Measurements from ENCODE around the gene PREP.
"Not testable (repeated sequence)": the region's sequence is repeated elsewhere in the genome, so short reads cannot be mapped to it uniquely, and the experiment has no call there.

Gene PREP

DNA sequence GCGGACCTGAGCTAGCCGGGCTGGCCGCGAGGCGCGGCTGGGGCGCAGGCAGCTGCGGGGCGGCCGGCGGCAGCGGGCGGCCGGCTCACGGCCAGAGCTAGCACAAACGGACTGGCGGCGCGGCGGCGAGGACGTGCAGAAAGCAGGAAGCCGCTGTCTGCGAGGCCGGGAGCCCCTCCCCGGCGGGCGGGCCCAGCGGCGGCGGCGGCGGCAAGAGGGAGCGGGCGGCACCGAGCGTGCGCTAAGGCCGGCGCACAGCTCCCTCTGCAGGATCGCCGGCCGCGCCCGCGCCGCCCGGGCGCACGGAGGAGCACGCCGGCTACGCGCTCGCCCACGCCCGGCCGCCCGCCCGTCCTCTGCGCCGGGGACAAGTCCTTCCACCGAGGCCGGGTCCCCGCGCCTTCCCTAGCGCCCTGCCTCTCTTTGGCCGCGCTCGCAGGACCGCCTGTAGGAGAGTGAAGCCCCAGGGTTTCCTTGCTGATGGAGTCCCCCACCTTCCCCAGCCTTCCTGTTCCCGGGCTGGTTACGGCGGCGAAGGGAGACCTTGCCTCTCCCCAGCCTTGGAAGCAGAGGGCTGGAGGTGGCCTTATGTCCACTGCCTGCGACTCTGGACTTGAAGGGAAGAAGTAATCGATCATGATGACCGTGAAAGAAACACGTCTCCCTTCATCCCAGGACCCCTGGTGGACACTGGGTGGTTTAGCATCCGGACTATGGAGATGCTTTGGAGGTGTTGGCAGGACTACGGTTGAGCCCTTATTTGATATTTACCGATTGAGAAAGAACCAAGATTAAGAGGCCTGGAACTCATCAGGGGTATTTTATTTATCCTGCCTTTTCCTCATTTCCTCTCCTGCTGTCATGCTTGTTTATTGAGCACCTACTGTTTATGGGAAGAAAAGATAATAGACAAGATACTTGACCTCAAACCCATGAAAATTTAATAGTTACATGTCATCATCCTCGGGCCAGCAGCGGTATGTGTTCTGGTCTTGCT, at the start of gene PREP:
Gene PREP (minus strand): TSS at position 144 of the 997 bp plus-strand sequence. CDS start 191 bp downstream, outside the sequence.
- DNase-seq (ENCODE audit: low spot score), result peak; percentile 81

DNA sequence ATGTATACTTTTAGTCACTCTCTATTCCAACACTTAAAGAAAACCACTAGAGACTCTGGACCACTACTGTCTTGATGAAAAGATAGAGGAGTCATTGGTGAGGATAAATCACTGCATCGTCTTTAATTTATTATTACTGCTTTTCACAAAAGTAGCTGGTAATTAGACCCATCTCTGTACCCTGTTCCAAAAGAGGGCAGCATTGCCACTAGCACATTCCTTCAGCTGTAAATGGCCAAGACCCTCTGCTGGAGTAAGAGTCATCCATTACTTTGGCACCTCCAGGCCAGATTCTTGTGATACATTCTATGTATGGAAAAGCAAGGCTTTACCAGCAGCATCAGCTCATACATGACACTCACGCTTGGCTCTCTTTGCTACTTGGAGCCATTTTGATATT, 49.5 kb upstream of the PREP start:
- no peak for DNase-seq (ENCODE audit: low spot score)

GRCh38 chr6:105449756-105450390, 47.0 kb upstream of the PREP start:
- no peak for DNase-seq (ENCODE audit: low spot score)

- DNase-seq (ENCODE audit: low spot score), result no peak
Observed at GRCh38 chr6:105445481-105445880, 42.6 kb upstream of the PREP start.

DNA sequence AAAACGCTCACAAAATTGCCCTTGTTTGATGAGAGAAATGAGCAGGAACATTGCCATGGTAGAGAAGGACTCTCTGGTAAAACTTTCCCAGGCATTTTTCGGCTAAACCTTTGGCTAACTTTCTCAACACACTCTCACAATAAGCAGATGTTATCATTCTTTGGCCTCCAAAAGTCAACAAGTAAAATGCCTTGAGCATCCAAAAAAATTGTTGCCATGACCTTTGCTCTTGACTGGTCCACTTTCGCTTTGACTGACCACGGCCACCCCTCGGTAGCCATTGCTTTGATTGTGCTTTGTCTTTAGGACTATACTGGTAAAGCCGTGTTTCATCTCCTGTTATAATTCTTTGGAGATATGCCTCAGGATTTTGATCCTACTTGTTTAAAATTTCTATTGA, 41.1 kb upstream of the PREP start:
- no peak for DNase-seq (ENCODE audit: low spot score)

GRCh38 chr6:105442369-105442768, 39.5 kb upstream of the PREP start:
- no peak for DNase-seq (ENCODE audit: low spot score)

- DNase-seq (ENCODE audit: low spot score), result no peak
Observed at GRCh38 chr6:105437236-105437635, 34.4 kb upstream of the PREP start.

DNA sequence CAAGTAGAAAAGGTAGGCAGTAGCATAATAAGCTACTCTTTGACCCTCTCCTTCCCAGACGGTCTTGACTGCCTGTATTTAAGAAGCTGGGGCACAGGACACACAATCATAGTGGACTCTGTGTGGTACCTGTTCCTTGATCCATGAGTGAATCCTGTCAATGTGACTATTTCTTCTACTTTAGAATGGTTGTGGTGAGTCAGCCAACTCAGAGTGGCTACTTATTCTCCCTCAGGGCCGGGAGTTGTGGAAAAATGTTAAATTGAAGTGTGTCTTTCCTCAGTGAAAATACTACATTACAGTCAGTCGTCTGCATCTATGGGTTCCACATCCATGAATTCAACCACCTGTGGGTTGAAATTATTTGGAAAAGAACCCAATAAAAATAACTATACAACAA, 30.8 kb upstream of the PREP start:
- no peak for DNase-seq (ENCODE audit: low spot score)

GRCh38 chr6:105432797-105433196, 29.9 kb upstream of the PREP start:
- no peak for DNase-seq (ENCODE audit: low spot score)

GRCh38 chr6:105431226-105431625, 28.3 kb upstream of the PREP start:
- DNase-seq (ENCODE audit: low spot score), result no peak

- no peak for DNase-seq (ENCODE audit: low spot score)
Observed at GRCh38 chr6:105430685-105431084, 27.8 kb upstream of the PREP start.

DNA sequence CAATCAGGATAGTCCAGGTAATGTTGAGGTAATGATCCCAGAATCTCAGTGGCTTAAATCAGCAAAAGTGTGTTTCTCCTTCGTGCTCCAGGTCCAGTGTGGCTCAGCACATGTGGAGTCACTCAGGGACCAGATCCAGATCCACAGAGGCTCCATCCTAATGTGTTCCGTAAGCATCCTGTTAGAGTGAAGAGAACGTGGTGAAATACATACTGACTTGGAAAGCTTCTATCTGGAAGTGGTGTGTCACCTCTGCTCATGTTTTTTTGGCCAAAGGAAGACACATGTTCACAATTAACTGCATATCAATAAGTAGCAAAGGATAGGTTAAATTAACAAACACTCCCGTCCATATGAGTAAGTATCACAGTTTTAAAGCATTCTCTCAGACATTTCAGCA, 26.8 kb upstream of the PREP start:
- no peak for DNase-seq (ENCODE audit: low spot score)

GRCh38 chr6:105428342-105428957, 25.6 kb upstream of the PREP start:
- DNase-seq (ENCODE audit: low spot score), result no peak

- DNase-seq (ENCODE audit: low spot score), result no peak
Observed at GRCh38 chr6:105424175-105424783, 21.4 kb upstream of the PREP start.

DNA sequence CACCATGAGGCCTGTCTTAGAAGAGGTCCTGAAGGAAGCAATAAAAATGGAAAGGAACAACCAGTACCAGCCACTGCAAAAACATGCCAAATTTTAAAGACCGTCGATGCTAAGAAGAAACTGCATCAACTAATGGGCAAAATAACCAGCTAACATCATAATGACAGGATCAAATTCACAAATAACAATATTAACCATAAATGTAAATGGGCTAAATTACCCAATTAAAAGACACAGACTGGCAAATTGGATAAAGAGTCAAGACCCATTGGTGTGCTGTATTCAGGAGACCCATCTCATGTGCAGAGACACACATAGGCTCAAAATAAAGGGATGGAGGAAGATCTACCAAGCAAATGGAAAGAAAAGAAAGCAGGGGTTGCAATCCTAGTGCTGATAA, 14.1 kb upstream of the PREP start:
- DNase-seq (ENCODE audit: low spot score), result not testable (repeated sequence)

DNA sequence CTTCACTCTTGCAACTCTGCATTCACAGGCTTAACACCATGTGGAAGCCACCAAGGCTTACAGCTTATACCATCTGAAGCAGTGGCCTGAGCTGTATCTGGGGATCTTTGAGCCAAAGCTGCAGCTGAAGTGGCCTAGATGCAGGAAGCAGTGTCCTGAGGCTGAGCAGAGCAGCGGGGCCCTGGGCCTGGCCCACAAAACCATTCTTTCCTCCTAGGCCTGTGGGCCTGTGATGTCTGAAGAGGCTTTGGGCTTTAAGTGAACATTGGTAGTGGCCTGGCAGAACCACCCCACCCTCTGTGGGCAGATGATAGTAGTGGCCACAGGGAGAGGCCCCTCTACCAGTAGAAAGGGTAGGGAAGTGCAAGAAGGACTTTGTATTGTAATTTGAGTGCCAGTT, 6.9 kb upstream of the PREP start:
- DNase-seq (ENCODE audit: low spot score), result no peak

GRCh38 chr6:105402090-105402938, 568 bp downstream of the PREP start:
- DNase-seq (ENCODE audit: low spot score), result peak; percentile 52

- no peak for DNase-seq (ENCODE audit: low spot score)
Observed at GRCh38 chr6:105401247-105402089, 1.4 kb downstream of the PREP start.

DNA sequence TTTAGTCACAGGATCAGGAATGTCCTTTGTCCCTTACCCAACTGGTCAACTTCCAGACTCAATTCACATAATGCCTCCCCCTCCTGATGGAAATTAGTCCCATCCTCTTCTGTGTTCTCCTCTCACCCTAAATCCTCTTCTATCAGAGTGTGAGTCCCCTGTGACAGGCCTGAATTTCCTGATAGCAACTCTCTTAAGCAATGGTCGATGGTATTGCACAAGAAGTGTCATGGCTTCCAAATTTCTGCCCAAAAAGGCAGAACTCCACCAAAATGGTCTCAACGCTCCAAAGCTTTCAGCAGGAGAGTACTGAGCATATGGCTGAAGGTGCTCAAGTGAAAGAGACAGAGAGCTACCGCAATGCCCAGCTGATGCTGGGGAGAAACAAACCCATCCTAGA, 2.4 kb downstream of the PREP start:
- DNase-seq (ENCODE audit: low spot score), result no peak

DNA sequence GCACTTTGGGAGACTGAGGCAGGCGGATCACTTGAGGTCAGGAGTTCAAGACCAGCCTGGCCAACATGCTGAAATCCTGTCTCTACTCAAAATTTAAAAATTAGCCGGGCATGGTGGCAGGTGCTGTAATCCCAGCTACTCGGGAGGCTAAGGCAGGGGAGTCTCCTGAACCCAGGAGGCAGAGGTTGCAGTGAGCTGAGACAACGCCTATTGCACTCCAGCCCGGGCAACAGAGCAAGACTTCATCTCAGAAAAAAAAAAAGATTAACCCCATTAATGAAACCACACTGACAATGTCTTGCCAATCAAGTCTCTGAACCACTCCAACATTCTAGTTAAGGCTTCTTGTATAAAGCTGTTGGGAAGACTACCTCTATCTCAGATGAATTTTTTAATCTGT, 4.0 kb downstream of the PREP start:
- no peak for DNase-seq (ENCODE audit: low spot score)

GRCh38 chr6:105397987-105398386, 4.9 kb downstream of the PREP start:
- DNase-seq (ENCODE audit: low spot score), result no peak

All from HuH-7.5 (cell line).